Ecto neural progenitor cell (in vitro differentiated cells): ENCODE data around the gene MRPS31.
"Not testable (repeated sequence)": the region's sequence is repeated elsewhere in the genome, so short reads cannot be mapped to it uniquely, and the experiment has no call there.

Source experiments
- DNase-seq: peaks from one replicate; pipeline ENCODE4 v3.0.0-alpha.2; 2018; ENCODE audit warnings: low spot score

The MRPS31 gene

GRCh38 chr13:40758811-40759210 lies 12.2 kb downstream of the MRPS31 start:
- no peak for DNase-seq

GRCh38 chr13:40756042-40756441 lies 14.9 kb downstream of the MRPS31 start:
- DNase-seq, result no peak

DNA sequence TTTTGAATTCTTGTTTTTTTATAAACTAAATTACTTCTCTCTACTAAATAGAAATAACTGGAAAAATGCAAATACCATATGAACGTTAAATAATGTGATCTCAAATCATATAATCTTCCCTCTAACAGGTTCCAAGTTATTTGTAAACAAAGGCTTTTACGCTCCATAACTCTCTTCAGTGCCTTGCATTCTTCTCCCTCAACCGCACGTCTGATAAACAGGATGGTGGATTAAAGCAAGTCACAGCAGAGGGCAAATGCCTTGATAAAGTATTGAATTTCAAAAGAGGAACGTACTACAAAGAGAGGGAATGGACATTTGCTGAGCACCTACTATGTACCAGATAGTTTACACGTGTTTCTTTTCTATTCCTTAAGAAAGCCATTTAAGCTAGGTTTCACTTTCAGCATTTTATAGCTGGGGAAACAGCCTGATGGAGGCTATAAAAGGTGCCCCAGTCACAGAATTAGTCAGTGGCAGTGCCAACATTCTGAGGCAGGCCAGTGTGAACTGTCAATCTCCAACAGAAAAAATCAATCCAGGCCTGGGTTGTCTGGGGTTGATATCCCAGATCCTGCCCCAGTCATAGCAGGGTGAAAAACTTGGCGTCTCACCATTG lies 15.8 kb downstream of the MRPS31 start:
- no peak for DNase-seq

- DNase-seq, result no peak
These were observed 21.7 kb downstream of the MRPS31 start for GRCh38 chr13:40749327-40749726.

GRCh38 chr13:40735232-40735548 lies 35.8 kb downstream of the MRPS31 start:
- not testable (repeated sequence) for DNase-seq

DNA sequence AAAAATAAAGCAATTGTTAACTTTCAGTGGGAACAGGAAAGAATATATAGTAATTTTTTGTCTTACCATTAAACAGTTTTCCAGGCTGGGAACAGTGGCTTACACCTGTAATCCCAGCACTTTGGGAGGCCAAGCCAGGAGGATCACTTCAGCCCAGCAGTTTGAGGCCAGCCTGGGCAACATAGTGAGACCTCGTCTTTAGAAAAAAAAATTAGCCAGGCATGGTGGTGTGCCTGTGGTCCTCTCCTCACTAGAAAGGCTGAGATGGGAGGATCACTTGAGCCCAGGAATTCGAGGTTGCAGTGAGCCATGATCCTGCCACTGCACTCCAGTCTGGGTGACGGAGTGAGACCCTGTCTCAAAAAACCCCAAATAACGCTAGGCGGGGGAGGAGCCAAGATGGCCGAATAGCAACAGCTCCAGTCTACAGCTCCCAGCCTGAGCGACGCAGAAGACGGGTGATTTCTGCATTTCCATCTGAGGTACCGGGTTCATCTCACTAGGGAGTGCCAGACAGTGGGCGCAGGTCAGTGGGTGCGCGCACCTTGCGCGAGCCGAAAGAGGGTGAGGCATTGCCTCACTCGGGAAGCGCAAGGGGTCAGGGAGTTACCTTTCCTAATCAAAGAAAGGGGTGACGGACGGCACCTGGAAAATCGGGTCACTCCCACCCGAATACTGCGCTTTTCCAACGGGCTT lies 36.3 kb downstream of the MRPS31 start:
- peak; percentile 45 for DNase-seq

DNA sequence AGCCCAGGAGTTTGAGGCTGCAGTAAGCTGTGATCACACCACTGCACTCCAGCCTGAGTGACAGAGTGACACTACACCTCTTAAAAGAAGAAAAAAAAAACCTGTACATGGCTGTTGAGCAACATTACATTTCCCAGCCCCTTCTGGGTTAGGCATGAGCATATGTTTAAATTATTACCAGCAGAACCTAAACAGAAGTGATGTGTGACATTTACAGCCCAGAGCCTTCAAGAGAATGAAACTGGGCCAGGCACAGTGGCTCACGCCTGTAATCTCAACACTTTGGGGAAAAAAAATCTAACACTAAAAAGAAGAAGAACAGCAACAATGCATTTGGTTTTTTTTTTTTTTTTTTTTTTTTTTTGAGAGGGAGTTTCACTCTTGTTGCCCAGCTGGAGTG lies 38.3 kb downstream of the MRPS31 start:
- DNase-seq, result no peak

- no peak for DNase-seq
These were observed 42.4 kb downstream of the MRPS31 start for GRCh38 chr13:40728595-40728994.

DNA sequence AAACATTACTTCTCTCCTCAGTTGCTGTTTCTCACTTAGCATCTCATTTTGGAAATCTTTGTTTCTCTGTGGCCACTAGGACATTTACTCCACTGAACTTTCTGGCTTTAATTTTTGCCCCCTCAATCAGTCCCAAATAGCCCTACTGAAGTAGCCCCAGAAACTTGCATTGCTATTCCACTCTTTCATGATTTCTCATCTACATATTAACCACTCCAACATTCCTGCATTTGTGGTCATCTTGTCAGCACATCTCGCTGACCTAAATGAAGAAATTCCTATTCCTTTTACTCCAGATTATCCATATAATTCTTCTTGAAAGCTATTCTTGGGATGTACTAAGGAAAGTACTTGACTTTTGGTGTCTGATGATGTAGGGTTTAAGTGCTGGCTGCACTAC lies 56.6 kb downstream of the MRPS31 start:
- not testable (repeated sequence) for DNase-seq

DNA sequence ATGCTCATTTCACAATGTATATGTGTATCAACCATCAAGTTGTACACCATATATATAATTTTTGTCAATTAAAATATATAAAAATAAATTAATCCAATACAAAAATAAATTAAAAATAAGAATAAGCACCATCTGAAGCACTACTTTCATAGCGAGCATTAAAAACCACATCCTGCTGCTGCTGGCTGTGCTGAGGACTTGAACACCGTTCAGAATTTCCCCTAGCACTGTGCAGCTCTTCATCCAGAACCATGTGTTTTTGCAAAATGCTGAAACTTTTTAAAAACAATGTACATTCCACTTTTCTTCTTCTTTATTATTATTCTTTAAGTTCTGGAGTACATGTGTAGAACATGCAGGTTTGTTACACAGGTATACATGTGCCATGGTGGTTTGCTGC lies 64.6 kb downstream of the MRPS31 start:
- DNase-seq, result no peak

- DNase-seq, result no peak
These were observed 73.3 kb downstream of the MRPS31 start for GRCh38 chr13:40697711-40698110.

- no peak for DNase-seq
These were observed 76.6 kb downstream of the MRPS31 start for GRCh38 chr13:40694426-40694825.

DNA sequence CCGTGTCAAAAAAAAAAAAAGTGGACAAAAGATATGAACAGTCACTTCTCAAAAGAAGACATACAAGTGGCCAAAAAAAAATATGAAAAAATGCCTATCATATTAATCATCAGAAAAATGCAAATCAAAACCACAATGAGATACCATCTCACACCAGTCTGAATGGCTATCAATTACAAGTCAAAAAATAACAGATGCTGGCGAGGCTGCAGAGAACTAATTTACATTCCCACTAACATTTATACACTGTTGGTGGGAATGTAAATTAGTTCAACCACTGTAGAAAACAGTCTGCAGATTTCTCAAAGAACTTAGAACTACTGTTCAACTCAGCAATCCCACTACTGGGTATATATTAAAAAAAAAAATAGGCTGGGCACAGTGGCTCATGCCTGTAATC lies 78.0 kb downstream of the MRPS31 start:
- DNase-seq, result no peak

DNA sequence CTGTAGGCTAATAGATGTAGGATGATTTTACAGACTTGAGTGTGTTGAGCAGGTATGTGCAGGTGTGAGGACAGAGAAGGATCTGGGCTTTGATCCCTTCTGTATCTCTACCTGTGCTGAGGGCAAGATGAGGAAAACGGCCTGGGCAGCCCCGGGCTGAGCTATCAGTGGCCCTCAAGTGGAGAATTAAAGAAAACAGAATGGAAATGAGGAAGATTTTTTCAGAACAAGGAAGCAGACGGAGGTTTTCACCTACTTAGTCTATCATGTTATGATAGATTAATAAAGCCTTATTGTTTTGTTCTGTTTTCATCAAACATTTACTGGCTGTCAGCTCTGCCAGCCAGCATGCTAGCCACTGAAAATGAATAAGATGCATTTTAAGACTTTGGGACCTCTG lies 82.2 kb downstream of the MRPS31 start:
- DNase-seq, result no peak

GRCh38 chr13:40682449-40683240 lies 88.3 kb downstream of the MRPS31 start:
- DNase-seq, result no peak

GRCh38 chr13:40681341-40682146 lies 89.4 kb downstream of the MRPS31 start:
- DNase-seq, result no peak

DNA sequence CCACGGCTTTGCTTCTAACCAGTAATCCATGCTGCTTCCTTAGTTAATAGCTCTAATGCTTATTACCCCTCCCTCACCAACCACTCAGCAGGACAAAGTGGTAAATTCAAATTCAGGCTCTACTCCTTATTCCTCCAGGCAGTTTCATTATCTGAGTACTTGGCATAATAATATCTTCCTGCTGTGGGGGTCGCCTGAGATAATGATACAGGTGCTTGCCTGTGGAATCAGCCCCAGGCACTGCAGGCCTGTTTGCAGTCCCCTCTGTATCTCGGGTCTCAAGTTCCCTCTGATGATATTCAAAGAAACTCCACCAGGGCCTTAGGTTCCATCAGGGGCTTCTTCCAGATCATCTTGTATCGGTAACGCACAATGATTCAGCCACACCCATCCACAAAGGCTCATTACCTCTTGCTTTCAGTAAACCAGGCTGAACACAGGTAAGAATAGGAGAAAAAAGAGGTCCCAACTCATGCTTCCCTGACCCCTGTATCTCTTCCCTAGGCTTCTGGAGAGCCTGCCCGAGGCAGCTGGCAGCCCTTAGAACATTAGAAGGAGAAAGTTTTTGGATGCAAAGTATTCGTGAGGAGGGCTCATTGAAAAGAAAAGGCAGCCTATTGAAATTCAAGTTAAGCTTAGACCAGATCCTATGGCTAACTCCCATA lies 90.2 kb downstream of the MRPS31 start:
- DNase-seq, result no peak

DNA sequence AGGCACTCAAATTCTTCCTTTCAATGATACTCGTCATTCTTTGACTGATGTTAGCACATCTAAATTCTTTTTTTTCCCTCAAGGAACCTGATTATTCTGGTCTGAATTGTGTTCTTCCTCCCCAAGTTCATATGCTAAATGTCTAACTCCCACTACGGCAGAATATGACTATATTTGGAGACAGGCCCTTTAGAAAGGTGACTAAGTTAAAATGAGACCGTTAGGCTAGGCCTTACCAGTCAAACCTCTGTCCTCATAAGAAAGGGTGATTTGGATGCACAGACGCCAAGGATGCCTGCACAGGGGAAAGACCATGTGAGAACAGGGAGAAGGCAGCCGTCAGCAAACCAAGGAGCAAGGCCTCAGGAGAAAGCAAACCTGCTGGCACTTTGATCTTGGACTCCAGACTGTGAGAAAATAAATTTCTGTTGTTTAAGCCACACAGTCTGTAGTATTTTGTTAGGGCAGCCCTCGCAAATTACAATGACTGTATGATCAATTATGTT lies 91.5 kb downstream of the MRPS31 start:
- DNase-seq, result no peak
